Measurements from ENCODE around the gene TH.

GRCh38 chr11:2144544-2145248 is 26.9 kb downstream of the TH start:
- no peak for TF ChIP-seq CTCF (IDR thresholded peaks at IDR 0.05)
- no peak for TF ChIP-seq EZH2 (IDR thresholded peaks at IDR 0.05; ENCODE audit: borderline replicate concordance, insufficient read depth, low read depth, low read length, poor library complexity, severe bottlenecking)
